Measurements from ENCODE around the gene CASZ1. TPM values are rescaled to one million over a fixed set of nuclear protein-coding genes. Genes with fewer than 3 reads are reported as not detected.

CASZ1 gene
- total RNA-seq, 2 donors from 2014 or later = 18.4 to 21.5 TPM

DNA sequence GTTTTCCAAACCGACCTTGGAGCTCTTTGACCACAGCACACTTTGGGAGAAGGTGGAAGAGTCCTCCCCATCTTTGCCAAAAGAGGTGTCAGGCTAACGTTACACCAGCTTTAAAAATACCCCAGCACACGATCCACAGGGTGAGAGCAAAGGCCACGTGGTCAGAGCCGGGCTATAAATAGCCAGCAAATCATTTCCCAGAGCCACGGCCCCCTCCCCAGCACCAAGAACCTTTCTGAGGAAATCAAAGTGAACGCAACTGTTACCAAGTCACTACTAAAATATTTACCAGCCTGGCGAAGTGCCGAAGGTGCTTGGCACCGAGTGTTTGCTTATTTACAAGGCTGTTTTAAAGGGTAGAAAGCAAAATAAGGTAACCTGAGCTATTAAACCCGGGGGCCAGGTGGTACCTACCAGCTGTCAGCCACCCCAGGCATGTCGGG, 72.4 kb downstream of the CASZ1 start:
- no peak for DNase-seq (ENCODE audit: low spot score)
- intact Hi-C loops (cut with DNase I) = loop anchor here in 1 of 2 donors (1.0 kb wide), 1 partner anchor 44 kb away; no protein-coding TSS in a partner anchor

GRCh38 chr1:10723317-10723716, 73.1 kb downstream of the CASZ1 start:
- DNase-seq (ENCODE audit: low spot score) = no peak
- intact Hi-C loops (cut with DNase I) = no loop called here

GRCh38 chr1:10722803-10723202, 73.6 kb downstream of the CASZ1 start:
- no peak for DNase-seq (ENCODE audit: low spot score)
- intact Hi-C loops (cut with DNase I) = loop anchor here in 1 of 2 donors (1.0 kb wide), 1 partner anchor 147 kb away; no protein-coding TSS in a partner anchor

GRCh38 chr1:10721381-10722321, 74.8 kb downstream of the CASZ1 start:
- DNase-seq (ENCODE audit: low spot score) = no peak
- intact Hi-C loops (cut with DNase I) = loop anchor here in 1 of 2 donors (1.0 kb wide), 1 partner anchor 149 kb away; no protein-coding TSS in a partner anchor

GRCh38 chr1:10720635-10721034, 75.8 kb downstream of the CASZ1 start:
- no peak for DNase-seq (ENCODE audit: low spot score)
- intact Hi-C loops (cut with DNase I) = loop anchor here in 1 of 2 donors (1.0 kb wide), 1 partner anchor 127 kb away; no protein-coding TSS in a partner anchor

GRCh38 chr1:10718083-10718415, 78.4 kb downstream of the CASZ1 start:
- intact Hi-C loops (cut with DNase I) = no loop called here
- DNase-seq (ENCODE audit: low spot score) = no peak

- intact Hi-C loops (cut with DNase I) = no loop called here
- no peak for DNase-seq (ENCODE audit: low spot score)
Observed at GRCh38 chr1:10717296-10718082, 79.0 kb downstream of the CASZ1 start.

- intact Hi-C loops (cut with DNase I) = no loop called here
- DNase-seq (ENCODE audit: low spot score) = no peak
Observed at GRCh38 chr1:10716840-10717239, 79.6 kb downstream of the CASZ1 start.

- intact Hi-C loops (cut with DNase I) = no loop called here
- no peak for DNase-seq (ENCODE audit: low spot score)
Observed at GRCh38 chr1:10714337-10715114, 81.9 kb downstream of the CASZ1 start.

GRCh38 chr1:10713614-10714013, 82.8 kb downstream of the CASZ1 start:
- intact Hi-C loops (cut with DNase I) = no loop called here
- no peak for DNase-seq (ENCODE audit: low spot score)

GRCh38 chr1:10712568-10713362, 83.7 kb downstream of the CASZ1 start:
- DNase-seq (ENCODE audit: low spot score) = no peak
- intact Hi-C loops (cut with DNase I) = no loop called here

DNA sequence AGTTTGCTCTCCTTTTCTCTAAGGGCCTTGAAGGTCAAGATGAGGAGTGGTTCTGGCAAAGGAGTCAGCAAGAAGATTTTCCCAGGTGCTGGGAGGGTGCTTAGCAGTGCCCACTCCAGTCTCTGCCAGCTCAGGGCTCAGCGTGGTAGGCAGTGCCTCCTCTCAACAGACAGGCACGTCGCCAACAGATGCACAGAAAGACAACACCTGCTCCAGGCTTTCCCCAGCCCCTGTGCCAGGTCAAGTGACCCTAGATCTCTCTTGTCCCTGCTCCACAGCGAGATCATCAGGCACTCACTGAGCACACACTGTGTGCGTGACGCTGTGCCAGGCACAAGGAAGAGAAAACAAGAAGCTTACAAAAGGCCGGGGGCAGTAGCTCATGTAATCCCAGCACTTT, 86.0 kb downstream of the CASZ1 start:
- DNase-seq (ENCODE audit: low spot score) = no peak
- intact Hi-C loops (cut with DNase I) = no loop called here

GRCh38 chr1:10709646-10710045, 86.8 kb downstream of the CASZ1 start:
- no peak for DNase-seq (ENCODE audit: low spot score)
- intact Hi-C loops (cut with DNase I) = no loop called here

GRCh38 chr1:10709165-10709564, 87.3 kb downstream of the CASZ1 start:
- DNase-seq (ENCODE audit: low spot score) = no peak

DNA sequence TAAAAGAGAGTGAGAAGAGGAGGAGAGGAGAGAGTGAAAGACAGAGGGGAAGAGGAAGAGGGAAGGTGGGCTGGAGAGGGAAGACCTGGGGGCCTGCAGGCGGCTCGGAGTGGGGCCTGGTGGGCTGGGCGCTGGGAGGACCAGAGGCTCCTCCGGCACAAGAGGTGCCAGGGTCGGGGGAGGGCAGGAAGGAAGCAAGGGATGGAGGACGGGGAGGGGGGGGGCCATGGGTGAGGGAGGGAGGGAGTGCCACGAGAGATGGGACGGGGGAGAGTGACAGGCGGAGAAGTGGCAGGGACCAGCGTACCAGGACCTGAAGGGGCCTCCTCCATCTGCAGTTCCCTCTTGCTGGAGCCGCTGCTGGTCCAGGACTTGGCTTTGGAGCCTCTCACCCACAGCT, 87.7 kb downstream of the CASZ1 start:
- intact Hi-C loops (cut with DNase I) = no loop called here
- DNase-seq (ENCODE audit: low spot score) = no peak

More at GRCh38 chr1:10709165-10709564, 87.3 kb downstream of the CASZ1 start:
- intact Hi-C loops (cut with DNase I) = no loop called here

- DNase-seq (ENCODE audit: low spot score) = no peak
- intact Hi-C loops (cut with DNase I) = no loop called here
Observed at GRCh38 chr1:10707208-10707607, 89.2 kb downstream of the CASZ1 start.

GRCh38 chr1:10706376-10706913, 90.0 kb downstream of the CASZ1 start:
- intact Hi-C loops (cut with DNase I) = no loop called here
- DNase-seq (ENCODE audit: low spot score) = no peak

DNA sequence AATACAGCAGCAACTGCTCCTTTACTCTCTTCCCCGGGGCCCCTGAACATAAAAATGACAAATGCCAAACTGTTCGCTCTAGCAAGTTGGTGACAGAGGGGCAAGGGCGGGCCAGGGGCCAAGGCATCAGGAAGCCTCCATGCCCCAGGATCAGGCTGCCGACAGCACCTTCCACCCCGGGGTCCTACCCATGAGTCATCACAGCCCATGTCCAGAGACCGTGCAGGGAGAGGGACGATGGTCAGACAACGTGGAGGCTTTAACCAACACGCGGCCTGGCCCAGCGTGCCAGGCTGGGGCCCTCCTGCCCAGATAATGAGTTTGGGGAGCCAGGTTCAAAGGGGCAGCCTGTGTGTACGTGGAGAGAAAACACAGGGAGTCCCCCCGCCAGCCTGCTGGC, 90.5 kb downstream of the CASZ1 start:
- intact Hi-C loops (cut with DNase I) = no loop called here
- no peak for DNase-seq (ENCODE audit: low spot score)

Data from posterior vena cava (tissue), 2 donors.